Measurements from ENCODE around the gene SLC35F1. TPM values are rescaled to one million over a fixed set of nuclear protein-coding genes. Genes with fewer than 3 reads are reported as not detected.

SLC35F1 gene
- total and polyA plus RNA-seq, 9 of the 15 experiments (the other 6 are each of a cell fraction or from before 2014, with no cell fraction given) = 0.03 to 0.06 TPM; not detected in 7

- no peak for DNase-seq (ENCODE audit: extremely low read depth in 1 of 4, low spot score in 3 of 4)
- Histone ChIP-seq H3K27ac (ENCODE audit: extremely low read depth, low read depth, low read length) (no peak overlapping the region), H3K79me2 (ENCODE audit: control insufficient read depth, insufficient read depth, low read length) (no peaks in the 10 kb centered on the region), H3K27me3 (ENCODE audit: control insufficient read depth in 2 of 2, insufficient read depth in 2 of 2, low read length in 2 of 2) (no peaks in the 10 kb centered on the region), H3K36me3 (ENCODE audit: control insufficient read depth, insufficient read depth, low read length) (no peaks in the 10 kb centered on the region), H3K4me1 (replicated peaks in 1 of 2; ENCODE audit: control insufficient read depth in 2 of 2, insufficient read depth in 2 of 2, low read length in 2 of 2) (no peaks in the 10 kb centered on the region), H2AFZ (ENCODE audit: low read depth, low read length) (no peak overlapping the region), H3K9ac (ENCODE audit: insufficient read depth in 1 of 2, low read depth in 2 of 2, low read length in 2 of 2) (no peak overlapping the region), H4K20me1 (replicated peaks; ENCODE audit: control insufficient read depth, insufficient read depth, low read length) (no peaks in the 10 kb centered on the region), H3K9me1 (ENCODE audit: control insufficient read depth, insufficient read depth, low read length) (no peaks in the 10 kb centered on the region), H3K4me3 (no peak overlapping the region), H3K9me3 (replicated peaks; ENCODE audit: control insufficient read depth, insufficient read depth, low read depth, low read length) (no peaks in the 10 kb centered on the region), H3K4me2 (ENCODE audit: insufficient read depth, low read length) (no peak overlapping the region)
- ChIA-PET POLR2A (no interaction called here), CTCF (ENCODE audit: low intra/inter-chr PET ratio) (no interaction called here)
- 0% methylated on average over 3 of the region's 3 CpGs for WGBS (ENCODE audit: insufficient coverage, low coverage, missing lambda C conversion rate)
- intact Hi-C loops (cut with micrococcal nuclease) (no loop called here), in situ Hi-C loops (cut with MboI) (no loop called here)
- ATAC-seq = no peak
- no peak for FAIRE-seq
- TF ChIP-seq CREB3L1 (IDR thresholded peaks at IDR 0.05; ENCODE audit: borderline replicate concordance, low read depth) = no peak
- no peak for TF ChIP-seq FOXA1 (IDR thresholded peaks at IDR 0.05; ENCODE audit: borderline replicate concordance)
- no peak for TF ChIP-seq BMI1 (IDR thresholded peaks at IDR 0.05; ENCODE audit: low read length)
- TF ChIP-seq C11orf30 (IDR thresholded peaks at IDR 0.05; ENCODE audit: low read depth) = no peak
- no peak for TF ChIP-seq CREM (IDR thresholded peaks at IDR 0.05; ENCODE audit: low read depth)
- TF ChIP-seq ZNF655 (CRISPR knock-in tag; IDR thresholded peaks at IDR 0.05) = no peak
- TF ChIP-seq HDAC2 (IDR thresholded peaks at IDR 0.05) = no peak
- TF ChIP-seq, protein P1, sequence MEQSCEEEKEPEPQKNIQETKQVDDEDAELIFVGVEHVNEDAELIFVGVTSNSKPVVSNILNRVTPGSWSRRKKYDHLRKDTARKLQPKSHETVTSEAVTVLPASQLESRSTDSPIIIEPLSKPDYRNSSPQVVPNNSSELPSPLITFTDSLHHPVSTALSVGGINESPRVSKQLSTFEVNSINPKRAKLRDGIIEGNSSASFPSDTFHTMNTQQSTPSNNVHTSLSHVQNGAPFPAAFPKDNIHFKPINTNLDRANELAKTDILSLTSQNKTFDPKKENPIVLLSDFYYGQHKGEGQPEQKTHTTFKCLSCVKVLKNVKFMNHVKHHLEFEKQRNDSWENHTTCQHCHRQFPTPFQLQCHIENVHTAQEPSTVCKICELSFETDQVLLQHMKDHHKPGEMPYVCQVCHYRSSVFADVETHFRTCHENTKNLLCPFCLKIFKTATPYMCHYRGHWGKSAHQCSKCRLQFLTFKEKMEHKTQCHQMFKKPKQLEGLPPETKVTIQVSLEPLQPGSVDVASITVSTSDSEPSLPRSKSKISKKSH (CRISPR knock-in tag; IDR thresholded peaks at IDR 0.05) = no peak
- no peak for TF ChIP-seq TEAD2 (tag; IDR thresholded peaks at IDR 0.05)
- TF ChIP-seq MED1 (CRISPR knock-in tag; IDR thresholded peaks at IDR 0.05; ENCODE audit: borderline replicate concordance) = no peak
- TF ChIP-seq RBM25 (IDR thresholded peaks at IDR 0.05; ENCODE audit: low read depth, low read length, severe bottlenecking) = no peak
- TF ChIP-seq, protein P2, sequence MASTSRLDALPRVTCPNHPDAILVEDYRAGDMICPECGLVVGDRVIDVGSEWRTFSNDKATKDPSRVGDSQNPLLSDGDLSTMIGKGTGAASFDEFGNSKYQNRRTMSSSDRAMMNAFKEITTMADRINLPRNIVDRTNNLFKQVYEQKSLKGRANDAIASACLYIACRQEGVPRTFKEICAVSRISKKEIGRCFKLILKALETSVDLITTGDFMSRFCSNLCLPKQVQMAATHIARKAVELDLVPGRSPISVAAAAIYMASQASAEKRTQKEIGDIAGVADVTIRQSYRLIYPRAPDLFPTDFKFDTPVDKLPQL (IDR thresholded peaks at IDR 0.05; ENCODE audit: extremely low read depth, insufficient read length) = no peak
- no peak for TF ChIP-seq ZNF280A (IDR thresholded peaks at IDR 0.05; ENCODE audit: low read depth, partially characterized antibody)
- no peak for TF ChIP-seq ZNF165 (CRISPR knock-in tag; IDR thresholded peaks at IDR 0.05; ENCODE audit: borderline replicate concordance)
- TF ChIP-seq ZNF24 (IDR thresholded peaks at IDR 0.05) = no peak
- TF ChIP-seq EP300 (IDR thresholded peaks at IDR 0.05; ENCODE audit: low read length) = no peak
- TF ChIP-seq KLF6 (CRISPR knock-in tag; IDR thresholded peaks at IDR 0.05; ENCODE audit: borderline replicate concordance) = no peak
- no TSS peak for BruUV-seq (replicated peaks)
Measured at GRCh38 chr6:118223316-118223715, 316.3 kb downstream of the SLC35F1 start.
